ENCODE results near the gene SRSF9.
"Not testable (repeated sequence)": the region's sequence is repeated elsewhere in the genome, so short reads cannot be mapped to it uniquely, and the experiment has no call there.

Gene SRSF9

GRCh38 chr12:120453060-120453750 lies 16.3 kb downstream of the SRSF9 start:
- no peak for DNase-seq
- TF ChIP-seq POLR2A (IDR thresholded peaks at IDR 0.05; ENCODE audit: low read length) (no peak), GATA1 (IDR thresholded peaks at IDR 0.05; ENCODE audit: low read depth, low read length) (no peak)

GRCh38 chr12:120452524-120452923 lies 17.0 kb downstream of the SRSF9 start:
- DNase-seq = peak; percentile 51 to 68

- no peak for TF ChIP-seq POLR2A (IDR thresholded peaks at IDR 0.05; ENCODE audit: low read length)
- no peak for TF ChIP-seq GATA1 (IDR thresholded peaks at IDR 0.05; ENCODE audit: low read depth, low read length)
- DNase-seq = no peak
These were observed 21.6 kb downstream of the SRSF9 start for GRCh38 chr12:120447992-120448391.

- DNase-seq = not testable (repeated sequence)
These were observed 22.7 kb downstream of the SRSF9 start for GRCh38 chr12:120446844-120447178.

- TF ChIP-seq POLR2A (IDR thresholded peaks at IDR 0.05; ENCODE audit: low read length) (peak; percentile 86), GATA1 (IDR thresholded peaks at IDR 0.05; ENCODE audit: low read depth, low read length) (no peak)
These were observed 23.4 kb downstream of the SRSF9 start, which contains the start of the genes GATC and TRIAP1 for GRCh38 chr12:120445911-120446843. GATC (plus strand) TSS chr12:120446444; CDS start chr12:120446481, 37 bp downstream. TRIAP1 (minus strand) TSS chr12:120446384; CDS start chr12:120446372, 12 bp downstream.

GRCh38 chr12:120444676-120445075 lies 24.9 kb downstream of the SRSF9 start:
- TF ChIP-seq POLR2A (IDR thresholded peaks at IDR 0.05; ENCODE audit: low read length) = no peak
- no peak for DNase-seq

More at GRCh38 chr12:120445911-120446843, 23.4 kb downstream of the SRSF9 start, which contains the start of the genes GATC and TRIAP1:
- peak; percentile 92 to 95 for DNase-seq

- peak; percentile 86 to 88 for DNase-seq
- TF ChIP-seq POLR2A (IDR thresholded peaks at IDR 0.05; ENCODE audit: low read length) = no peak
- TF ChIP-seq GATA1 (IDR thresholded peaks at IDR 0.05; ENCODE audit: low read depth, low read length) = no peak
These were observed 29.8 kb downstream of the SRSF9 start for GRCh38 chr12:120439646-120440247.

- no peak for TF ChIP-seq GATA1 (IDR thresholded peaks at IDR 0.05; ENCODE audit: low read depth, low read length)
- TF ChIP-seq POLR2A (IDR thresholded peaks at IDR 0.05; ENCODE audit: low read length) = no peak
- peak in 1 of 2 experiments; percentile 24 for DNase-seq
These were observed 30.9 kb downstream of the SRSF9 start for GRCh38 chr12:120438495-120439198.

- DNase-seq = peak; percentile 98
- TF ChIP-seq POLR2A (IDR thresholded peaks at IDR 0.05; ENCODE audit: low read length) (peak; percentile 86), GATA1 (IDR thresholded peaks at IDR 0.05; ENCODE audit: low read depth, low read length) (no peak)
These were observed 31.6 kb downstream of the SRSF9 start, which contains the start of gene COX6A1 for GRCh38 chr12:120437735-120438494. COX6A1 (plus strand) TSS chr12:120438113; CDS start chr12:120438127, 14 bp downstream.

- no peak for DNase-seq
These were observed 36.6 kb downstream of the SRSF9 start for GRCh38 chr12:120432772-120433525.

GRCh38 chr12:120429368-120429767 lies 40.2 kb downstream of the SRSF9 start:
- no peak for DNase-seq
- TF ChIP-seq POLR2A (IDR thresholded peaks at IDR 0.05; ENCODE audit: low read length) = no peak
- no peak for TF ChIP-seq GATA1 (IDR thresholded peaks at IDR 0.05; ENCODE audit: low read depth, low read length)

More at GRCh38 chr12:120432772-120433525, 36.6 kb downstream of the SRSF9 start:
- TF ChIP-seq POLR2A (IDR thresholded peaks at IDR 0.05; ENCODE audit: low read length) = no peak
- no peak for TF ChIP-seq GATA1 (IDR thresholded peaks at IDR 0.05; ENCODE audit: low read depth, low read length)

- no peak for DNase-seq
- no peak for TF ChIP-seq POLR2A (IDR thresholded peaks at IDR 0.05; ENCODE audit: low read length)
- TF ChIP-seq GATA1 (IDR thresholded peaks at IDR 0.05; ENCODE audit: low read depth, low read length) = no peak
These were observed 40.8 kb downstream of the SRSF9 start for GRCh38 chr12:120428597-120429229.
